Activated CD8-positive, alpha-beta memory T cell treated with anti-CD3 and anti-CD28 coated beads, Interleukin-2, amount 50 U/mL, for 1 hour (primary cell): ENCODE data around the gene SLC12A4.
A peak's percentile ranks its signal among the peaks of the same experiment; 100 is the strongest.
"Not testable (repeated sequence)": the region's sequence is repeated elsewhere in the genome, so short reads cannot be mapped to it uniquely, and the experiment has no call there.

ENCODE experiments used
- DNase-seq: peaks from one replicate; pipeline ENCODE4 v3.0.0-alpha.2; 2020; ENCODE audit errors: extremely low read depth

Gene SLC12A4

DNA sequence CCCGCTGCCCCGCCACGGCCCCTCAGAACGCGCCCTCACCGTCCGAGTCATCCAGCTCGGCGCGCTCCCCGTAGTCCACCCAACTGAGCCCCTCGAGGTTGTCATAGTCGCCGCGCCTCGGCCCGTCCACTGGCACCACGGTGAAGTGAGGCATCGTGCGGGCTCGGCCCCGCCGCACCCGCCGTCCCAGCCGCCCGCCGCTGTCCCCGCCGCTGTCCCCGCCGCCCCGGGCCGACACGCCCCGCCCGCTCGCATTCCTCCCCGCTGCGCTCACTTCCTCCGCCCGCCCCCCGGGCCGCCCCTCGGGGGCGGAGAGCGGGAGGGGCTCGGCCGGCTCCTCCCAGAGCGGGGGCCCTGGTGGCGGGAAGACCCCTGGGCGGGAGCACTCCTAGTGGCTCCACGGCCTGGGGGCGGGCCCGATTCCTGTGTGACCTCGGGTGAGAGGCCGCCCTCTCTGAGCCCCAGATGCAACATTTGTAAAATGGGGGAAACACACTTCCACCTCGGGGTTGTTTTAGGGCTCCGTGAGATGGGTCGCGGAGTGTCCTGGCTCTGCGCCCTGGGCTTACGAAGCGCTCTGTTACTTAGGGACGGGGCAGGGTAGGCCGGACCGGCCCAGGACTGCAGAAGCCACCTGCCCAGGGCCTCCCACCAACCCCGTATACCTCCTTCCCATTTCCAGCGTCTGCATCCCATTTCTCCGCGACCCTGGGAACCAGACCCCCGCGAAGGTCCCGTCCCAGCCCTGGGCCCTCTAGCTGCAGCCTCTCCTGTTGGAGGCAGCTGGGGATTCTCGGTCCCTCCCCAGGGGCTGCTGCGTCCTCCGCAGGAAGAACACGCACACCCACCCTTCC, at the start of gene SLC12A4:
Gene SLC12A4 (minus strand): TSS at position 238 of the 854 bp plus-strand sequence. CDS start 84 bp downstream, at position 154.
- peak; percentile 54 for DNase-seq

DNA sequence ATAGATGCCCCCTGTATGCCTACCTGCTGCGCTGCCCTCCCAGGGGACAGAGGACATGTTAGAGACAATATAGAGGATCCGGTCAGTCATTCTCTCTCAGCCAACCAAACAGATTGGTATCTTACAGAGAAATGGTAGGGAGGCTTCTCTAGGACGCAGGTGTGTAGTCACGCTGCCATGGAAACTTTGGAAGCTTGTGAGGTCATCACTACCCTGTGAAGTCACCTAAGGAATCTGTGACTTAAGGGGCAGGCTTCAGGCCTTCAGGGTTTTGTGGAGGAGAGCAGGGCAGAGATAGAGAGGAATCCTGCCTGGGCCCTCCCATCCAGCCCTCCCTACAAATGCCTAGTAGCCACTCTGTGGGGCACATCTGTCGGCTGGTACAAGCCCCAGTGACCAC, 47.2 kb upstream of the SLC12A4 start, which contains the start of gene DPEP2NB:
Gene DPEP2NB (minus strand): TSS at position 231 of the 400 bp plus-strand sequence. CDS start 141 bp downstream, at position 90.
- no peak for DNase-seq

GRCh38 chr16:68013440-68013839, 45.0 kb upstream of the SLC12A4 start:
- DNase-seq, result no peak

DNA sequence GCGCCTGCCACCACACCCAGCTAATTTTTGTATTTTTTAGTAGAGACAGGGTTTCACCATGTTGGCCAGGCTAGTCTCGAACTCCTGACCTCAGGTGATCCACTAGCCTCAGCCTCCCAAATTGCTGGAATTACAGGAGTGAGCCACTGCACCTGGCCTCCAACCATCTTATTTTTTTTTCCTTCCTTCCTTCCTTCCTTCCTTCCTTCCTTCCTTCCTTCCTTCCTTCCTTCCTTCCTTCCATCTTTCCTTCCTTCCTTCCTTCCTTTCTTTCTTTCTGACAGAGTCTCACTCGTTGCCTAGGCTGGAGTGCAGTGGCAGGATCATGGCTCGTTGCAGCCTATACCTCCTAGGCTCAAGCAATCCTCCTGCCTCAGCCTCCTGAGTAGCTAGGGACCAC, 41.4 kb upstream of the SLC12A4 start:
- DNase-seq, result not testable (repeated sequence)

- no peak for DNase-seq
These were observed 40.8 kb upstream of the SLC12A4 start for GRCh38 chr16:68009157-68009735.

- DNase-seq, result peak; percentile 24
These were observed 37.4 kb upstream of the SLC12A4 start for GRCh38 chr16:68005786-68006286.

- no peak for DNase-seq
These were observed 36.8 kb upstream of the SLC12A4 start for GRCh38 chr16:68005211-68005610.

- DNase-seq, result no peak
These were observed 34.6 kb upstream of the SLC12A4 start for GRCh38 chr16:68003031-68003430.

- DNase-seq, result no peak
These were observed 32.0 kb upstream of the SLC12A4 start for GRCh38 chr16:68000450-68000849.

GRCh38 chr16:67999985-68000384, 31.5 kb upstream of the SLC12A4 start:
- DNase-seq, result no peak

DNA sequence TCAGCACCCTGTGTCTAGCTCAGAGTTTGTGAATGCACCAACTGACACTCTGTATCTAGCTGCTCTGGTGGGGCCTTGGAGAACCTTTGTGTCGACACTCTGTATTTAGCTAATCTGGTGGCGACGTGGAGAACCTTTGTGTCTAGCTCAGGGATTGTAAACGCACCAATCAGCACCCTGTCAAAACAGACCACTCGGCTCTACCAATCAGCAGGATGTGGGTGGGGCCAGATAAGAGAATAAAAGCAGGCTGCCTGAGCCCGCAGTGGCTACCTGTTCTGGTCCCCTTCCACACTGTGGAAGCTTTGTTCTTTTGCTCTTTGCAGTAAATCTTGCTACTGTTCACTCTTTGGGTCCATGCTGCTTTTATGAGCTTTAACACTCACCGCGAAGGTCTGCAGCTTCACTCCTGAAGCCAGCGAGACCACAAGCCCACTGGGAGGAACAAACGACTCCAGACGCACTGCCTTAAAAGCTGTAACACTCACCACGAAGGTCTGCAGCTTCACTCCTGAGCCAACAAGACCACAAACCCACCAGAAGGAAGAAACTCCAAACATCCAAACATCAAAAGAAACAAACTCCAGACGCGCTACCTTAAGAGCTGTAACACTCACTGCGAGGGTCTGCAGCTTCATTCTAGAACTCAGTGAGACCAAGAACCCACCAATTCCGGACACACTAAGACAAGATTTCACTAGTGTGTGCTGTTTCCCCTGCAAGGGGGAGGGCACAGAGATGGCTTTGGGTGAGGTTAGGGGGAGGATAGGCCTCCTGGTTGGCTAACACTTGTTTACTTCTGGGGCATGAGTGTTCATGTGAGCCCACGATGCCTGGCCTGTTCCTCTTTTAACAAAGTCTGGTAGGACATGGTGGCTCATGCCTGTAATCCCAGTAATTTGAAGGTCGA, 30.6 kb upstream of the SLC12A4 start, which contains the start of gene DPEP2:
Gene DPEP2 (minus strand): TSS at position 706 of the 910 bp plus-strand sequence. CDS start 6,272 bp downstream, outside the sequence.
- DNase-seq, result peak; percentile 20

- DNase-seq, result not testable (repeated sequence)
These were observed 29.9 kb upstream of the SLC12A4 start for GRCh38 chr16:67998231-67998778.

DNA sequence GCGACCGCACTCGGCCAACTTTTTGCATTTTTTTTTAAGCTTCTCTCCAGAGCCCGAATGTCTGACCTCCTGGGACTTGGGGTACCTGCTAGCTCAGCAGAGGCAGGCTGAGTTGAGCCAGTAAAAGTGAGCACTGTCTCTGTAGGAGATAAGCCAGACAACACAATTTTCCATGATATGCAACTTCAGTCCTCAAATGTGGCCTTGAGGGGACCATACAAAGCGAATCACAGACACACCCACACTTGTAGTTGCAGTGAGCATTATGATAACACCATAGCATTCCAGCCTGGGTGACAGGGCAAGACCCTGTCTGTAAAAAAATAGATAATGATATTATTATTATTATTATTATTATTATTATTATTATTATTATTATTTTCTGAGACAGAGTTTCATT, 28.2 kb upstream of the SLC12A4 start:
- DNase-seq, result no peak

GRCh38 chr16:67995423-67995822, 27.0 kb upstream of the SLC12A4 start:
- no peak for DNase-seq

GRCh38 chr16:67994040-67994408, 25.6 kb upstream of the SLC12A4 start:
- DNase-seq, result not testable (repeated sequence)

DNA sequence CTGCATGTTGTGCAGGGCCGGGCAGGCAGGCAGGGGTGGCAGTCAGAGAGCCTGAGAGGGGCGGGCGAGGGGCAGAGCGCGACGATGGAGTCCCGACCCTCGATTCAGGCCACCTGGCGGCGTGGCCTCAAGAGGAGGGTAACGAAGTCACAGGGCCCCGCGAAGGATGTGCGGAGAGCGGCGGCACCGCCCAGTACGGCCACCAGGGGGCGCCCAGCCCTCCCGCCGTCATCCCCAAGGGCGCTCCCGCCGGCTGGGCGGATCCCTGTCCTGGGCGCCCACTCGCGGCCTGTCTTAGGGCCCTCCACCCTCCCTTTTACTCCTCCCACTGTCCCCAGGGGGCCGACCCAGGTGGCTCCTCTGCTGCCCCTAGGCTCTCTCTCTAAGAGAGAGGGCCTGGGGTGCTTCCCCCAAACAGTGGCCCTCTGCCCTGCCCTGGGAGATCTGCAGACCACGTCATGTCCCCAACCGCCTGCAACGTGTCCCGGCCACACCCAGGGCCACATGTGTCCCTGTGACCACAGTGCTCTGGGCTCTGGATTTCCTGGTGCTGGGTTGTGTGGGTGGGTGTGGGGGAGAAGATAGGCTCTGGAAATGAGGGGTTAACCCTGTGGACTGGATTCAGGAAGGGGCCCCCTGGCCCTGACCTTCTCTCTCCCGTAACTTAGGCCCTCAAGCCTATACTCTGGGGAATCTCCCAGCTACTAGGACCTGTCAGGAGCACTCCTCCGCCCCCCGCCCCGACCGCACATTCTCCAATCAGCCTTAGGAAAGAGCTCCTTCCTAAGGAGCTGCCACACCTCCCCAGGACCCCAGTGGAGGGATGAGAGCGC, 25.0 kb upstream of the SLC12A4 start:
- peak; percentile 49 for DNase-seq

- DNase-seq, result no peak
These were observed 24.3 kb upstream of the SLC12A4 start for GRCh38 chr16:67992661-67993206.

GRCh38 chr16:67990018-67990386, 21.6 kb upstream of the SLC12A4 start:
- DNase-seq, result no peak

DNA sequence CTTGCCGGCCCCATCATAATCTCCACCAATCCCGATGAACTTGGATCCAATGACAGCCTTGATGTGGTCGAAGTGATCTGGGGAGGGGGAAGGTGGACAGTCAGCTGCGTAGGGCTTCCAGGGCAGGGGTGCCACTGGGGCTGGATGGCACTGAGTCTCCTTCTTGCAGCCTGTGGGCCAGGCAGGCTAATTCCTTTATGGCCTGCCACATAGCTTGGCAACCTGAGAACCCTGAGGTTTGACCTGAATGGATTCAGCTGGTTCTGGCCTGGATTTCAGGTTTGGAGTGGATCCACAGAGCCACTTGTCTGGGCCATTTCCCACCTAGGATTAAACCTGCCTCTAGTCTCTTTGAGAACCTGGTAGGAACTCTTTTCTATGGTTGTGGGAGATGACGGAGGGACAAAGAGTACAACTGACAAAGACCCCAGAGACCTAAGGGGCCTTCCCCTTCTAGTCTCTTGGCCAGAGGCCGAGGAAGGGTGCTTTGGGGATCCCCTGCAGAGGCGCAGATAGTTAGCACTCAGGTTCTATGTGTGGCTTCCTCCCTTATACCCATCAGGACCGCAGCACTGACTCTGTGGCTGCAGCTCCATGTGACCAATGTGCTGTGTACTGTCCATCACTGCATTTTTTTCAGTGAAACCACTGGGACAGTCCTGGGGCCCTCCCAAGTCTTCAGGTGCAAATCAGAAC, 21.0 kb upstream of the SLC12A4 start:
- DNase-seq, result no peak

DNA sequence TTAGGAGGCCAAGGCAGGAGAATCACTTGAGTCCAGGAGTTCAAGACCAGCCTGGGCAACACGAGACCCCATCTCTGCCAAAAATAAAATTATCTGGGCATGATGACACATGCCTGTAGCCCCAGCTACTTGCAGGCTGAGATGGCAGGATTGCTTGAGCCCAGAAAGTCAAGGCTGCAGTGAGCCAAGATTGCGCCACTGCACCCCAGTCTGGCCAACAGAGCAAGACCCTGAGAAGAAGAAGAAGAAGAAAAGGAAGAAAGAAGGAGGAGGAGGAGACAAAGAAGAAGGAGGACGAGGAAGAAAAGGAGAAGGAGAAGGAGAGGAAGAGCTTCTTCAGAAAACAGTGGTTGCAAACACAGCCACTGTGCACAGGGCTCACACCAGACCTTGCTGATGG, 20.2 kb upstream of the SLC12A4 start:
- DNase-seq, result no peak
